HG03575 (cell line): ENCODE results near the gene ITGB5.
"Not testable (repeated sequence)": the region's sequence is repeated elsewhere in the genome, so short reads cannot be mapped to it uniquely, and the experiment has no call there.

Experiments
- ATAC-seq: cut with Tn5 transposase; IDR thresholded peaks from one replicate; pipeline ENCODE4 v1.9.1; 2021; ENCODE audit not compliant: unreplicated experiment, insufficient number of reproducible peaks, low FRiP score; ENCODE audit errors: extremely low read depth

ITGB5 gene

DNA sequence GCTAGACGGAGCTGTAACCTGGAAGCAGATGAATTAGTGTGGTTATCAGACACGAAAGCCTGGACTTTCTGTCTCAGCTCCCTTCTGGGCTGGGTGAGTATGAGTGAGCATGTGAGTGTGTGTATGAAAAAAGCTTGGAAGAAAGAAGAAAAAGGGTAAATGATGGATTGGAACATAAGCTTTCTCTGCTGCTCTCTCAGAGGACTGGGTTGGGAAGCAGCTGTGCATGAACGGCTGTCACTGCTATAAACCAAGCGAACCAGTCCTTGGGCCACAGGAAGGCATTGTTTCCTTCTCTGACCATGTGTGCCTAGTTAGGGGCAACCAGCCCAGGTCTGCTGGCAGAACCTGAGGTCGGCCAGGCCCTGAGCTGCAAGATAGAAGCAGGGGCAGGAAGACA is 119.9 kb downstream of the ITGB5 start:
- no peak for ATAC-seq

DNA sequence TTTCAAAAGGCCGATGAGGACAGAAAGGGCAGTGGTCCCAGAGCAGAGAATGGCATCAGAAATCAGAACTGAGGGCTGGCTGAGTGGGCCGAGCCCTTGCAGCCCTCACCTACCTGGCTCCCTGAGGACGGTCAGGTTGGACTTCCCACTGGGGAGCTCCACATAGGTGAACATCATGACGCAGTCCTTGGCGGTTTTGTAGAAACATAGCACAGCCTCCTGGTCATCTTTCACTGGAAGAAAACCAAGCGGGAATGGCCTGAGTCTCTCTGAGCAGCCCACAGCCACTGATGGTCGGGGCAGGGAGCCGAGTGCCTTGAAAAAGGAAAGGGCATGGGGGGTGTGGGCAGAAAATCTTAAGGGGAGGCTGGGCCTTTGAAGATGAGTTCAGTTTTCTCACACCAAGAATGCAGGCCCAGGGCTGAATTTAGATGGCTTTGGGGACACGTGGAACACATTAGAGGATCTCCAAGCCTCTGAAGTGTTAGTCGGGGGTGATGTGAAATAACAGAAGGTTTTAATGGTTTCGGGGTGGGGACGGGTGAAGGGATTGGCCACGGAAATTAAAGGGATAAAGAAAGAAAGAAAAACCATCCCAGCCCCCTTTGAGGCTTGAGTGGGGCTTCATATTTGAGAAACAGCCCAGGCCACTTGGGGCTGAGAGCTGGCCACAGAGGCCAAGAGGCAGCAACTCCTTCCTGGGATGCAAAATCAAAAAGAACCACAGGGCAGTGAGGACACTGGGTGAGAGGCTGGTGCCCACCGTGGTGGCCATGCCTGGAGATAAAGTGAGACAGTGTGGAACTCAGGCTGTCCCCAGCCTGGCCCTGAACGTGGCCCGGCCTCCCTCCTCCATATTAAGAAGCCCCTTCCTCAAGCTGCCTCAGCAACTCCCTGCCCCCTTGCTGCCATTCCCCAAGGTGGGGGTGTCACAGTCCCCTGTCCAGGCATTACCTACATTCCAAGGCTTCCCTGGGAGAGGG is 120.8 kb downstream of the ITGB5 start:
- no peak for ATAC-seq

DNA sequence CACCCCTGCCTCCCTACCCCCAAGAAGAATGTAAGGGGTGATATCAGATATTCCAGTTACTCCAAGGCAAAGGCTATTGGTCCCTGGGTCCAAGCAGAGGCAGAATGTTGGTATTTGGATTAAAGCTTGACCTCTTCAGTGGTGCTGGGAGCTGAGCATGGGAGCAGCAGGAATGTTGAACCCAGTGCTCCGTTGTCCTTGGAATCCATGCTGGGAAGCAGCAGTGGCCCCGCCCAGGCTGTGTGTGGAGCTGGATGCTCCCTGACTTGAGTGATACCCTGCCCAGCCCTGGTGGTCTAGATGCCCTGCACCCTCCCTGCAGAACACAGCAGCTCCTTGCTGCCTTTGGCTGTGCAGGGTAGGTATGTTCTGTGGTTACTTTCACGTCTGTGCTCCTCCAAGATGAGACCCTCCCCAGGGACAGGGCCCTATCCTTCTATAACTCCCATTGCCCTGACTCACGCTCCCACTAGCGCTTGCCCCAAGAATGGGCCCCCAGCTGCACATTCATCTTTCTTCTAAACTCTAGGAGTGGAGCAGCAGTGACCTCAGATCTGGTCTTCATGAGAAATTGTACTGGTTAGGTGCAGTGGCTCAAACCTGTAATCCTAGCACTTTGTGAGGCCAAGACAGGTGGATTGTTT is 121.8 kb downstream of the ITGB5 start:
- ATAC-seq = no peak

DNA sequence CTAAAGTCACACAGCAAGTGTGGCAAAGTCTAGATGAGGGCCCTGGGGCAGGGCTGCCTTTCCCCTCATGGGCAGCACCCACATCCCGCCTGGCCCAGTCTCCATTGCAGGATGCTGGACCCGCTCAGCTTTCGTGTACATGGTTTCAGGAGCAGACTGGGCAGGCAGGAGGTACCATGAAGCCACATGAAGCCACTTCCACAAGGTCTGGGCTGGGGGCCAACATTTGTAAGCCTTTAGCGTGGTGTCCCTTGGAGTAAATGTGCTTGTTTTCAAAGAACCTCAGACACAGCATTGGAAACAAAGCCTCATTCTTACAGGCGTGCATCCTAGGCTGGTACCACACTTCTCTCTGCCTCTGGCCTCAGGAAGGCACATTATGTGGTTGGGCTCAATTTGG is 122.4 kb downstream of the ITGB5 start:
- ATAC-seq = no peak

DNA sequence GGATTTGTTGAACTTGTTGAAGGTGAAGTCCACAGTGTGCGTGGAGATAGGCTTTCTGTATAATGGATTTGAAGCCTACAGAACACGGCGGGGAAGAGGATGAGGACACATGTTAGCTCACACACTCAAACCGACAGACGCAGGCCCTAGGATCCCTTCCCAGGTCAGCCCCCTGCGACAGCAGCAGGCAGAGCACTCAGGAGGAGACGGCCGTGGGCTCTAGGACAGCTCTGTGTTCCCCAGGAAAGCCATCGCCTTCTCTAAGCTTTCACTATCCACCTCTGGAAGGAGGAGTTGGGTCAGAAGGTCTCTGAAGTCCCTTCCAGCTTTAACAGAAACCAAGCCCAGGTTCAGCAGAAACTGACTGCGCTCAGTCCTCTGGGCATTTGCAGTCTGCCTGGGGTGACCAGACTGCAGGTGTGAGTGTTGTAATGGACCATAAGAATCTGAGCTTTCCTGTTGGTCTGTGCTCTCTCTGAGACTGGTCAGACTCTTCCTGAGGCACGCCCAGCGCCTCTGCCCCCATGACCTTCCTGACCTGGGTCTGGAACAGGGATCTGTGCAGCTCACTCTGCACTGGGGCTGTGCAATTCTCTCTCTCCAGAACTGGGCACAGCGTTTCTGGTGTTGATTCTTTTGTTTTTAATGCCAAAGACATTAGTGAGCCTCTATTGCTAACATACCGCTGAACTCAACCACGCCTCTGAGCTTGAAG is 123.4 kb downstream of the ITGB5 start:
- no peak for ATAC-seq

DNA sequence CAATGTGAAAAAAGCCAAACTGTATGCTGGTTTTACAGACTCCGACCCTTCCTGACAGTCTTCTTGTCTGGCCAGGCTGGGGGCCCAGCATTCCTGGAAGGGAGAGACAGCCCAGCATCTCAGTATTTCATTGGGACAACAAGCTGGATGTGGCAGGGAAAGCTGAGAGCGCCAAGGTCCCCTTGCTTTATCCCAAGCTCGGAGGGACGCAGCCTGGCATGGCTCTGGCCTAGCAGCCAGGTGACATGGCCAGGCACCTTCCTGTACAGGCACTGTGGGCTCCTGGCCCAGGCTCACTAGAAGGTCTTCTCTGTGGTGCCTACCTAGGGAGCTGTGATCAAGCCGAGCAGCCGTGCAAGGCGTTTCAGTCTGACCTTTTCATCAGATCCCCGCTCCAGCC is 124.0 kb downstream of the ITGB5 start:
- no peak for ATAC-seq

DNA sequence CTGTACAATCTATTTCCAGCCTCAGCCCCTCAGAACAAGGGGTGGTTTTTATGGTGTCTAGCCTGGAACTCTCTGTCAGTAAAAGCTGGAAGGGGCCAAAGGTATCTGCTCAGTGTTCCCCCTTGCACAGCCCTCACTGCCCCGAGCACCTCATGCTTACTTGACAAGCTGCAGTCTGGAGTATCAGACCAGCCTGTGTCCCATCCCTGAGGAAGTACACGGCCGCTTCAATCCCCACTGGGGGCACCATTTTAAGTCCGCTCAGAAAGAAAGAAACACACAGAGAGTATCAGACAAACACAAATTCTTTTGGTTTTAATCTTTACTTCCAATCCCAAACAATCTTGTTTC is 124.5 kb downstream of the ITGB5 start:
- ATAC-seq = no peak

DNA sequence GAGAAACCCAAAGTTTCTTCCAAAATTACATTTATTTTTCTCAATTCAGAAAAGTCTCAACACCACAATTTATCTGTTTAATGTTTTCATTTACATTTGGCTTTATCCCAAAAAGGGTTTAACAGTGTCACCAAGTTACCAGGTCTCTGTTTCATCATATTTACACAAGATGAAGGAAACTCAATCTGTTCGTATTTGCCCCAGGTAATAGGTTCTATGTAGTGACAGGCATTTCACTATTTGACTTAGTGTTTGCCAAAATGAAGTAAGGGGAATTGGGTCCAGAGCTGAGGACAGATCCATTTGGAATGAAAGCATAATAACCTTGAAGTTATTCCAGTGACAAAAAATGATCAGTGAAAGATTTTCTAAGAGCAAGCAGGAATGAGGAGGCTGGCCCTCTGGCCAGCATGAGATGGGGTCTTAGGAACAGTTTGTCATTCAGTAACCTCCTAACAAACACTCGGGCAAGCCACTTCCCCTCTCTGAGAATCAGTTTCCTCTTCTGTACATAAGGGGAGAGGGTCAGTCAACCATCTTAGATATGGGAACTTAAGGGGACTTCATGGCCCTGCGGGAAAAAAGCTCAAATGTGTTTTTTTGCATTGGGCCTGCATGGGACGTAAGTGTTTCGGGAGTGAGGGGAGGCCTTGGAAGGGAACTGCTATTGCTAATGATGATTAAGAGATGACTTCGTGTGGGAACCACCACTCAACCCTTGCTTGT is 125.1 kb downstream of the ITGB5 start:
- no peak for ATAC-seq

DNA sequence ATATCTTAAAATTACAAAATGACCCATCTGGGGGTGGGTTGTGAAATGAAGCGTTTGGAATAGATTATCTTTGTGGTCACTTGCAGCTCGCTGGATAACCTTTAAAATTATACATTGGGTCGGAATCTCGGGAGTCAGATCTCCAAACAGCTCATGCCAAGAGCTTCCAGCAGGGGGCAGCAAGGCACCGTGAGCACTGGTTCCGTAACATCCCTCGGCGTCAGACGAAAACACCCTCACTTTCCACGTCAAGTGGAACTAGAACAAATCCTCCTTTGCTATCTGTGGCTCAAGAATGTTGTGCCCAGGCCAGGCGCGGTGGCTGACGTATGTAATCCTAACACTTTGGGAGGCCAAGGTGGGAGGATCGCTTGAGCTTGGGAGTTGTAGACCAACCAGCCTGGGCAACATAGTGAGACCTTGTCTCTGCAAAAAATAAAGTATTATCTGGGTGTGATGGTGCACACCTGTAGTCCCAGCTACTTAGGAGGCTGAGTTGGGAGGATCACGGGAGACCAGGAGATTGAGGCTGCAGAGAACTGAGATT is 125.8 kb downstream of the ITGB5 start:
- no peak for ATAC-seq

DNA sequence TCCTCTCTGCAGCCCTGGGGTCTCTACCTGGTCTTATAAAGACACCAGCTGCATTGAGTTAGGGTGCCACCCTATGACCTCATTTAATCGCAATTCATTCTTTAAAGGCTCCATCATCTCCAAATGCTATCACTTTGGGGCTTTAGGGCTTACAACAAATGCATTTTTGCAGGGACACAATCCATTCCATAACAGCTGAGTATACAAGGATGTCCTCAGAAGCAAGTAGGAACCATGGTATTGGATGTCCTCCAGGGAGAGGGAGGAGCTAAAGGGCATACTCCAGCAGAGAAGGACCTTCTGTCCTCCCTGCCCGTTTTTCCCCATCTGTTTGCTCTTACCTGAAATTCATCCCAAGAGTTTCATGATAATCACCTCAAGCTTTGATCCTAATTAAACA is 126.6 kb downstream of the ITGB5 start:
- ATAC-seq = no peak

DNA sequence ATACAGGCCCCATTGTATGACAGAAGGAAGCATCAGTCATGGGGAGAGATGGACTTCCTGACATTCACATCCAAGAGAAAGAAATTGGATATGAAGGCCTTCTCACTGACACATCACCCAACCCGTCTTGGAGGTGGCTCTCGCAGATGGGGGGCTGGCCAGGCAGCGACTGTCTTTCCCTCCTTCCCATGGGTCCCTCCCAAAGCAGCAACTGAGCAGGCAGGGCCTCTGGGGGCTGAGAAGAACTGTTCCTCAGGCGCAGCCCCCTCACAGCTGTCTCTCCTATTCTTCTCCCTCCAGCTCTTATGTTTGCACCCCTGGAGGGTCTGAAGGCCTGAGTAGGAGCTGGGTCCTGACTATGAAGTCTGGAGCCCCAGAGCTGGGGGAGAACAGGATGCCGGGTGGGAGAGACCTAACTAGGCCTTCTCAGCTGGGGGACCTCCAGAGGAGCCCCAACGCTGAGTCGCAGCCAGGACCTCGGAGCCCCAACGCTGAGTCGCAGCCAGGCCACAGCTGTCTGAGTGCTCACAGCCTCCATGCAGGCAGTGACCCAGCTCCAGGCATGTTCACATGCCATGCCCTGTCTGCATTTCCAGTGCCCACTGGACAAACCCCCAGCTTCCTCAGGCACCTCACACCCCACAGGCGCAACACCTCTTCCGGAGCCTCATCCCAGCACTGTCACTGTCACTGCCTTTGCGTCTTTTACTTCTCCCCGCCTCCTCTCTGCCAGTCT is 127.3 kb downstream of the ITGB5 start:
- ATAC-seq = no peak

DNA sequence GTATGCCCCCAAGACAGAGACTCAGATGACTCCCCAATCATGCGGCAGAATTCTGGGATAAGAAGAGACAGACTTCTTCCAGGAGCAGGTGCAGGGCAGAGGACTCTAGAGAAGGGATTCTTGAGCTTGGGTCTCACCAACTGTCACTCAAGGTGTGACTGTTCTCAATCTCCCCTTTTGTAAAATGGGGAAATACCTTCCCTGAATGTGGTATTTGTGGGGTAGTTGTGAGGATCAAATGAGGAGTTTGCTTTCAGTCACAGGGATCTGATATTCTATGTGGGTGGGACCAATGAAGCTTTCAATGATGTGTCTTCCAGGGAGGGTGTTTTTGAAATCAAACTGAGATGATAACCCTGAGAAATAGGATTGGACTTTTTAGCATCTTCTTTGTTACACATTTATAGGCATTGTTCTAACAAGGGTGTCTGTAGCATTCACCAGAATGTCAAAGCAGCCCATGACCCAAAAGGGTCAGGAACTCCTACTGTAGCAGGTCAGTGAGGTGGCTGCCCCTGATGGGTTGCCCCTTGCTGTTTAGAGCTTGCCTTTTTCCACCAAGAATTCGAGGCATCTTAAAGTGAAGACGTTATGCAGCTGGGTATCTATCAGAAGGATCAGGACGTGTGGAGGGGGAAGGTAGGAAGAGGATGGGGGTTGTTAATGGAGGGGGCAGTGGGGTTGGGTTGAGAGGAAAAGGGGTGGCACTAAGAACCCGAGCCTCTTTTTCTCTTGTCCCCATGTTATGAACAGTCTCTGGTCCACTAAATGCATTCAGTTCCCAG is 128.1 kb downstream of the ITGB5 start:
- ATAC-seq = no peak

DNA sequence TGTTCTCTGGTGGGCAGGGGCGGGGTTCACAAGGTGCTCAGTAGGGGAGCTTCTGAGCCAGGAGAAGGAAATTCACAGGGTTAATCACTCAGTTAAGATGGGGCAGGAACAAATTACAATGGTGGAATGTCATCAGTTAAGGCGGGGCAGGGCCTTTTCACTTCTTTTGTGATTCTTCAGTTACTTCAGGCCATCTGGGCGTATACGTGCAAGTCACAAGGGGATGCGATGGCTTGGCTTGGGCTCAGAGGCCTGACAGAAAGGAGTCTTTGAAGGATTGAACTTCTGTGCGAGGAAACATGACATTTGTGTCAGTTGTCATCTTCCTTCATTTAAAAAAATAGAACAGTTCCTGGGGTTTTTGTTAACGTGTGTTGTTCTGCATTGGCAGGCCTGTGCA is 129.2 kb downstream of the ITGB5 start:
- ATAC-seq = not testable (repeated sequence)

DNA sequence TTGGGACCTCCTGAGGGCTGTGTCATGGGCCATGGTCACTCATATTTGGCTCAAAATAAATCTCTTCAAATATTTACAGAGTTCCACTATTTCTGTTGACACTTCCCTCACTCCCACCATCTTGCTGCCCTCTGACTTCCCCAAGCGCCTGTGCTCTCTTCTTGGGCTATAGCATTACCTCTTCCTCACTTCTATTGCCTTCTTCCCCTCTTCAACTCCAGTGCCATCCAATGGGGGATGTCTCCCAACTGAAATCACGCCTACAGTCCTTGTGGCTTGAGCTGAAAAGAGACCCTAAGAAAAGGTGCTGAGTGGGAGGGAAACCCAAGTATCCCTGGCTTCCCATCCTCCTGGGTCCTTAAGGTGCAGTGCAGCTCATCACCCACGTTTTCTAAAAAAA is 135.1 kb downstream of the ITGB5 start:
- ATAC-seq = no peak

DNA sequence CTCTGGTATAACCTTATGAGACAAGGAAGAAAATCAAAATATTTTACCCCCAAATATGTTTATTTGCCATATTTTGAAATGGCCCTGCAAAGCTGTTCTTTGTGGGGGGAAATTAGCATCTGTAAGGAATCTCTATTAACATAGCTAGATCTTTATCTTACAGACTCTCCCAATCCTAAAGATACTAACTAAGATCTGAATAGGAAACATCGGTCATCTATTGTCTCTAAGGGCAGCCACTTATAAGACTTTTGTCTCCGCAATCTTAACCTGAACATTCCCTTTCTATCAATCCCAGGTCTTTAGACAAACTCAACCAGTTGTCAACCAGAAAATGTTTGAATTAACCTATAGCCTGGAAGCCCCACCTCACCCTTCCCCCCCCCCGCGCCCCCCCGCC is 135.7 kb downstream of the ITGB5 start:
- ATAC-seq = no peak

DNA sequence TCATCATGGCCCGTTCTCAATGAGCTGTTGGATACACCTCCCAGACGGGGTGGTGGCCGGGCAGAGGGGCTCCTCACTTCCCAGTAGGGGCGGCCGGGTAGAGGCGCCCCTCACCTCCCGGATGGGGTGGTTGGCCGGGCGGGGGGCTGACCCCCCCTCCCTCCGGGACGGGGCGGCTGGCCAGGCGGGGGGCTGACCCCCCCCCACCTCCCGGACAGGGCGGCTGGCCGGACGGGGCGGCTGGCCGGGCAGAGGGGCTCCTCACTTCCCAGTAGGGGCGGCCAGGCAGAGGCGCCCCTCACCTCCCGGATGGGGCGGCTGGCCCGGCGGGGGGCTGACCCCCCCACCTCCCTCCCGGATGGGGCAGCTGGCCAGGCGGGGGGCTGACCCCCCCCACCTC is 137.3 kb downstream of the ITGB5 start:
- not testable (repeated sequence) for ATAC-seq

DNA sequence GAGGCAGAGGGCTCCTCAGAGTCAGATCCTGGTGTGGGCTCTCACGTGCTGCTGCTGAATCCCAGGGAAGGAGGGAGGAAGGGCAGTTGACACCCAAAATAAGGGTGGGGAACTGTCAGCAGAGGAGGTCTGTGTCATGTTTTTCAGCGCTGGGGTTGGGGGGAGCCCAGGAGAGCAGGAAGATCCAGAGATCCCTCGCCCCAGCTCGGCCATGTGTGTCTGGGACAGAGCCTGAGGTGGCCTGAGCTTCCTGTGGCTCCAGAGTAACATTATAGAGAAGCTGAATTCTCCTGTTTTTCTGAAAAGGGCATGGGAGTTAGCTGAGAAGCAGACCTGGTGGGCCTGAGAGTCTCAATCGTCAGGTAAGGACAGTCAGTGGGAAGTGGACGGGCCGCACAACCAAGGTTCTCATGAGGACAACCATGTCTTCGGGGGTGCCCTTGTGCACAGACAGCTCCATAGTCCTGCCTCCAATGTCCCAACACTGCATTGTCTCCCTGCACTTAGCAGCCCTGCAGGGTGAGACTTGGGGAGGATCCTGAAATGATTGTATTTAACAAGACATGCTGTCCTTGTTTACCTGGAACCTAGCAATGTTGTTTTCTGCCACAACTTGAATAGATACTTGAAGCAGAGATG is 138.5 kb downstream of the ITGB5 start:
- ATAC-seq = no peak
